Tibial artery (tissue), 4 donors: ENCODE results near the gene FAAP100.

ENCODE experiments used
- DNase-seq, 2 donors: peaks; one replicate each; pipeline ENCODE4 v3.0.0-alpha.2; 2019
- H3K27ac ChIP-seq, 2 donors: fragments of 200-600 bp; sonication (generic) in 1 of 2; 1 replicate in 1 of 2; 2 replicates in 1 of 2; pipeline ENCODE4 v1.5.1; 2018 to 2019; ENCODE audit warnings: mild to moderate bottlenecking in 1 of 2
- H3K27me3 ChIP-seq, 2 donors: fragments of 200-600 bp; sonication (generic) in 1 of 2; one replicate each; pipeline versions ENCODE4 v1.5.1 to v1.6.0; 2016 to 2019
- H3K36me3 ChIP-seq, 3 donors: fragments of 200-600 bp; sonication (generic) in 2 of 3; one replicate each; pipeline ENCODE4 v1.5.1; 2016 to 2019; ENCODE audit warnings: mild to moderate bottlenecking in 2 of 3
- H3K4me1 ChIP-seq, 4 donors: fragments of 200-600 bp; sonication (generic) in 2 of 4; 1 replicate in 3 of 4; 2 replicates in 1 of 4; pipeline ENCODE4 v1.5.1; 2016 to 2019
- H3K4me3 ChIP-seq, 2 donors: fragments of 200-600 bp; sonication (generic) in 1 of 2; 1 replicate in 1 of 2; 2 replicates in 1 of 2; pipeline ENCODE4 v1.5.1; 2018 to 2019; ENCODE audit warnings: mild to moderate bottlenecking in 2 of 2
- H3K9me3 ChIP-seq, 3 donors: fragments of 200-600 bp; sonication (generic) in 1 of 3; one replicate each; pipeline ENCODE4 v1.5.1; 2016 to 2019
- CTCF ChIP-seq, 2 experiments: fragments of 200-600 bp in 1 of 2; fragments of 450-650 bp in 1 of 2; IDR thresholded peaks; one replicate each; pipeline ENCODE4 v1.5.1; 2017 to 2019; ENCODE audit warnings: antibody characterized with exemption in 2 of 2, mild to moderate bottlenecking in 1 of 2, moderate library complexity in 1 of 2
- intact Hi-C: fragments of 100-400 bp; cut with DNase I; formaldehyde crosslinking; loops from one replicate; pipeline ENCODE4 v1.15.0; 2023; ENCODE audit warnings: low total_unique reads

Gene FAAP100

GRCh38 chr17:81518113-81518784 is 33.9 kb downstream of the FAAP100 start:
- Histone ChIP-seq H3K9me3 (no peaks in the 10 kb centered on the region), H3K4me1 (peaks cover 0 to 58% (median 45%) of the 10 kb centered on the region in 4 donors), H3K4me3 (peak overlapping the region; percentile 92 to 99), H3K27me3 (peaks cover 0 to 3% of the 10 kb centered on the region in 2 donors), H3K36me3 (no peaks in the 10 kb centered on the region), H3K27ac (peak overlapping the region; percentile 97 to 100)
- no peak for TF ChIP-seq CTCF (IDR thresholded peaks at IDR 0.05)
- intact Hi-C loops, result loop anchor here (5.0 kb wide), 1 partner anchor 84 kb away; no protein-coding TSS in a partner anchor
- DNase-seq, result no peak

- Histone ChIP-seq H3K27ac (peak overlapping the region; percentile 97 to 100), H3K36me3 (no peaks in the 10 kb centered on the region), H3K9me3 (no peaks in the 10 kb centered on the region), H3K27me3 (no peaks in the 10 kb centered on the region), H3K4me1 (peaks cover 0 to 55% (median 41%) of the 10 kb centered on the region in 4 donors), H3K4me3 (peak overlapping the region; percentile 92 to 99)
- TF ChIP-seq CTCF (IDR thresholded peaks at IDR 0.05), result no peak
- intact Hi-C loops, result loop anchor here (2.0 to 5.0 kb wide), 2 partner anchors 53 to 85 kb away; no protein-coding TSS in a partner anchor
- DNase-seq, result peak in 1 of 2 donors; percentile 80
These were observed 34.6 kb downstream of the FAAP100 start for GRCh38 chr17:81517339-81518112.

- no peaks in the 10 kb centered on the region for H3K9me3 ChIP-seq
- no peak for TF ChIP-seq CTCF (IDR thresholded peaks at IDR 0.05)
- peak overlapping the region; percentile 97 to 100 for H3K27ac ChIP-seq
- peak overlapping the region; percentile 92 to 99 for H3K4me3 ChIP-seq
- H3K27me3 ChIP-seq, result no peaks in the 10 kb centered on the region
- peaks cover 0 to 55% (median 41%) of the 10 kb centered on the region in 4 donors for H3K4me1 ChIP-seq
- peaks cover 3 to 5% (median 5%) of the 10 kb centered on the region in 3 donors for H3K36me3 ChIP-seq
- intact Hi-C loops, result loop anchor here (2.0 to 5.0 kb wide), 2 partner anchors 54 to 85 kb away; no protein-coding TSS in a partner anchor
- DNase-seq, result no peak
These were observed 35.2 kb downstream of the FAAP100 start for GRCh38 chr17:81517009-81517338.

- H3K27me3 ChIP-seq, result no peaks in the 10 kb centered on the region
- peaks cover 0 to 55% (median 41%) of the 10 kb centered on the region in 4 donors for H3K4me1 ChIP-seq
- intact Hi-C loops, result loop anchor here (2.0 to 5.0 kb wide), 2 partner anchors 54 to 86 kb away; no protein-coding TSS in a partner anchor
- H3K4me3 ChIP-seq, result peak overlapping the region; percentile 92 to 99
- DNase-seq, result no peak
- H3K27ac ChIP-seq, result peak overlapping the region; percentile 97 to 100
- no peak for TF ChIP-seq CTCF (IDR thresholded peaks at IDR 0.05)
- H3K9me3 ChIP-seq, result no peaks in the 10 kb centered on the region
- H3K36me3 ChIP-seq, result peaks cover 8 to 10% (median 10%) of the 10 kb centered on the region in 3 donors
These were observed 35.7 kb downstream of the FAAP100 start for GRCh38 chr17:81516439-81516838.

GRCh38 chr17:81515530-81516041 is 36.6 kb downstream of the FAAP100 start:
- no peak for TF ChIP-seq CTCF (IDR thresholded peaks at IDR 0.05)
- peaks cover 0 to 55% (median 41%) of the 10 kb centered on the region in 4 donors for H3K4me1 ChIP-seq
- H3K9me3 ChIP-seq, result no peaks in the 10 kb centered on the region
- peak overlapping the region; percentile 97 to 100 for H3K27ac ChIP-seq
- H3K27me3 ChIP-seq, result no peaks in the 10 kb centered on the region
- DNase-seq, result peak in 1 of 2 donors; percentile 73
- H3K36me3 ChIP-seq, result peaks cover 17 to 19% (median 18%) of the 10 kb centered on the region in 3 donors
- peak overlapping the region; percentile 92 to 99 for H3K4me3 ChIP-seq
- intact Hi-C loops, result loop anchor here (2.0 to 5.0 kb wide), 2 partner anchors 55 to 87 kb away; no protein-coding TSS in a partner anchor
